HL-60/S4 treated with retinoic acid at 250 ng/mL for 4 days and 3 days (cell line): ENCODE data around the gene TBK1.
"Not testable (repeated sequence)": the region's sequence is repeated elsewhere in the genome, so short reads cannot be mapped to it uniquely, and the experiment has no call there.

Experiments
- in situ Hi-C: fragments of 300-500 bp; cut with MboI; formaldehyde crosslinking; loops from 2 replicates; pipeline ENCODE4 v1.7.0; 2022; ENCODE audit warnings: low sequenced_read_pairs

The TBK1 gene

GRCh38 chr12:64494998-64495729, 43.2 kb downstream of the TBK1 start:
- in situ Hi-C loops: no loop called here

- in situ Hi-C loops: no loop called here
Observed at GRCh38 chr12:64496839-64497400, 45.0 kb downstream of the TBK1 start.

- in situ Hi-C loops: no loop called here
Observed at GRCh38 chr12:64497484-64497883, 45.6 kb downstream of the TBK1 start.

GRCh38 chr12:64497903-64498302, 46.0 kb downstream of the TBK1 start:
- in situ Hi-C loops: no loop called here

GRCh38 chr12:64500394-64500793, 48.5 kb downstream of the TBK1 start:
- in situ Hi-C loops: no loop called here

- in situ Hi-C loops: no loop called here
Observed at GRCh38 chr12:64501486-64501885, 49.6 kb downstream of the TBK1 start.

- in situ Hi-C loops: no loop called here
Observed at GRCh38 chr12:64506955-64507354, 55.0 kb downstream of the TBK1 start.

GRCh38 chr12:64510667-64511066, 58.7 kb downstream of the TBK1 start:
- in situ Hi-C loops: no loop called here

- in situ Hi-C loops: no loop called here
Observed at GRCh38 chr12:64518396-64518795, 66.5 kb downstream of the TBK1 start.

GRCh38 chr12:64521833-64522232, 69.9 kb downstream of the TBK1 start:
- in situ Hi-C loops: no loop called here

GRCh38 chr12:64522316-64522715, 70.4 kb downstream of the TBK1 start:
- in situ Hi-C loops: no loop called here

GRCh38 chr12:64522807-64523206, 70.9 kb downstream of the TBK1 start:
- in situ Hi-C loops: no loop called here

GRCh38 chr12:64523565-64524444, 71.9 kb downstream of the TBK1 start:
- in situ Hi-C loops: not testable (repeated sequence)

- in situ Hi-C loops: no loop called here
Observed at GRCh38 chr12:64525461-64526160, 73.7 kb downstream of the TBK1 start.

- in situ Hi-C loops: no loop called here
Observed at GRCh38 chr12:64526859-64527258, 74.9 kb downstream of the TBK1 start.

GRCh38 chr12:64528616-64529015, 76.7 kb downstream of the TBK1 start:
- in situ Hi-C loops: no loop called here

GRCh38 chr12:64530566-64530965, 78.6 kb downstream of the TBK1 start:
- in situ Hi-C loops: no loop called here

- in situ Hi-C loops: no loop called here
Observed at GRCh38 chr12:64531665-64532334, 79.9 kb downstream of the TBK1 start.

GRCh38 chr12:64532734-64533351, 80.9 kb downstream of the TBK1 start:
- in situ Hi-C loops: no loop called here

- in situ Hi-C loops: no loop called here
Observed at GRCh38 chr12:64534672-64535199, 82.8 kb downstream of the TBK1 start.
